ENCODE results near the gene PBX1.

GRCh38 chr1:164644268-164644667, 85.3 kb downstream of the PBX1 start:
- TF ChIP-seq POLR2A (IDR thresholded peaks at IDR 0.05; ENCODE audit: low read depth), result no peak
- TF ChIP-seq, protein P1, sequence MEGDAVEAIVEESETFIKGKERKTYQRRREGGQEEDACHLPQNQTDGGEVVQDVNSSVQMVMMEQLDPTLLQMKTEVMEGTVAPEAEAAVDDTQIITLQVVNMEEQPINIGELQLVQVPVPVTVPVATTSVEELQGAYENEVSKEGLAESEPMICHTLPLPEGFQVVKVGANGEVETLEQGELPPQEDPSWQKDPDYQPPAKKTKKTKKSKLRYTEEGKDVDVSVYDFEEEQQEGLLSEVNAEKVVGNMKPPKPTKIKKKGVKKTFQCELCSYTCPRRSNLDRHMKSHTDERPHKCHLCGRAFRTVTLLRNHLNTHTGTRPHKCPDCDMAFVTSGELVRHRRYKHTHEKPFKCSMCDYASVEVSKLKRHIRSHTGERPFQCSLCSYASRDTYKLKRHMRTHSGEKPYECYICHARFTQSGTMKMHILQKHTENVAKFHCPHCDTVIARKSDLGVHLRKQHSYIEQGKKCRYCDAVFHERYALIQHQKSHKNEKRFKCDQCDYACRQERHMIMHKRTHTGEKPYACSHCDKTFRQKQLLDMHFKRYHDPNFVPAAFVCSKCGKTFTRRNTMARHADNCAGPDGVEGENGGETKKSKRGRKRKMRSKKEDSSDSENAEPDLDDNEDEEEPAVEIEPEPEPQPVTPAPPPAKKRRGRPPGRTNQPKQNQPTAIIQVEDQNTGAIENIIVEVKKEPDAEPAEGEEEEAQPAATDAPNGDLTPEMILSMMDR (IDR thresholded peaks at IDR 0.05), result no peak
